ENCODE measurements around the gene WRAP53. TPM values are rescaled to one million over a fixed set of nuclear protein-coding genes. Genes with fewer than 3 reads are reported as not detected.

Gene WRAP53
- total and polyA plus RNA-seq, 9 donors = 1.1 to 10.1 (median 6.1) TPM

- Histone ChIP-seq H3K36me3 (no peaks in the 10 kb centered on the region), H3K4me1 (ENCODE audit: insufficient read depth) (peaks cover 4% of the 10 kb centered on the region), H3K4me3 (no peak overlapping the region), H3K27me3 (no peaks in the 10 kb centered on the region), H3K27ac (no peak overlapping the region), H3K9me3 (no peaks in the 10 kb centered on the region)
- no peak for TF ChIP-seq POLR2A (IDR thresholded peaks at IDR 0.05)
- TF ChIP-seq CTCF (IDR thresholded peaks at IDR 0.05) = no peak
- TF ChIP-seq EP300 (IDR thresholded peaks at IDR 0.05) = no peak
- WGBS, 3 donors = 81 to 90% (median 85%) methylated on average over 7 of the region's 7 CpGs
- intact Hi-C loops (cut with DNase I) = no loop called here
- DNase-seq = no peak
Measured at GRCh38 chr17:7710301-7710700, 22.0 kb downstream of the WRAP53 start.

GRCh38 chr17:7711051-7711755 lies 22.9 kb downstream of the WRAP53 start:
- no peaks in the 10 kb centered on the region for H3K9me3 ChIP-seq
- no peaks in the 10 kb centered on the region for H3K27me3 ChIP-seq
- TF ChIP-seq CTCF (IDR thresholded peaks at IDR 0.05) (no peak), EP300 (IDR thresholded peaks at IDR 0.05) (no peak), POLR2A (IDR thresholded peaks at IDR 0.05) (no peak)
- no peak overlapping the region for H3K27ac ChIP-seq
- intact Hi-C loops (cut with DNase I) = no loop called here
- H3K36me3 ChIP-seq = no peaks in the 10 kb centered on the region
- H3K4me3 ChIP-seq = no peak overlapping the region
- DNase-seq = no peak
- no peaks in the 10 kb centered on the region for H3K4me1 ChIP-seq (ENCODE audit: insufficient read depth)
- WGBS, 3 donors = 76 to 86% (median 82%) methylated on average over 7 of the region's 7 CpGs

GRCh38 chr17:7712111-7712771 lies 24.0 kb downstream of the WRAP53 start:
- Histone ChIP-seq H3K4me3 (no peak overlapping the region), H3K9me3 (no peaks in the 10 kb centered on the region), H3K4me1 (ENCODE audit: insufficient read depth) (no peaks in the 10 kb centered on the region), H3K27ac (no peak overlapping the region), H3K36me3 (no peaks in the 10 kb centered on the region), H3K27me3 (no peaks in the 10 kb centered on the region)
- WGBS, 3 donors = 6 to 10% (median 8%) methylated on average over 19 of the region's 19 CpGs
- DNase-seq = no peak
- intact Hi-C loops (cut with DNase I) = no loop called here
- TF ChIP-seq CTCF (IDR thresholded peaks at IDR 0.05) (no peak), EP300 (IDR thresholded peaks at IDR 0.05) (no peak), POLR2A (IDR thresholded peaks at IDR 0.05) (no peak)

GRCh38 chr17:7713782-7714181 lies 25.5 kb downstream of the WRAP53 start:
- Histone ChIP-seq H3K4me3 (no peak overlapping the region), H3K9me3 (no peaks in the 10 kb centered on the region), H3K4me1 (ENCODE audit: insufficient read depth) (peaks cover 3% of the 10 kb centered on the region), H3K27me3 (no peaks in the 10 kb centered on the region), H3K27ac (no peak overlapping the region), H3K36me3 (no peaks in the 10 kb centered on the region)
- intact Hi-C loops (cut with DNase I) = no loop called here
- TF ChIP-seq EP300 (IDR thresholded peaks at IDR 0.05) (no peak), CTCF (IDR thresholded peaks at IDR 0.05) (no peak), POLR2A (IDR thresholded peaks at IDR 0.05) (no peak)
- no peak for DNase-seq
- WGBS, 3 donors = 22 to 24% (median 22%) methylated on average over 9 of the region's 9 CpGs
